ENCODE measurements around the gene TIAM1.

GRCh38 chr21:31299291-31300147 is 44.5 kb downstream of the TIAM1 start:
- TF ChIP-seq CTCF (IDR thresholded peaks at IDR 0.05) (no peak), EP300 (IDR thresholded peaks at IDR 0.05) (no peak)
